Activated CD4-positive, alpha-beta T cell treated with anti-CD3 and anti-CD28 coated beads, Interleukin-2, amount 10 ng/mL, durations not matched to agents 7 days and 5 days (primary cell): Measurements from ENCODE around the gene DEDD. TPM values are rescaled to one million over a fixed set of nuclear protein-coding genes. Genes with fewer than 3 reads are reported as not detected.

Experiments used
- CTCF ChIA-PET: fragments of 350-600 bp; sonication (Branson Sonifier 250); formaldehyde crosslinking; loops from one replicate; lab custom pipeline; 2021; ENCODE audit warnings: antibody characterized with exemption; lab: Charles Lee
- POLR2A ChIA-PET: fragments of 350-600 bp; sonication (Branson Sonifier 250); formaldehyde crosslinking; loops from one replicate; lab custom pipeline; 2021; ENCODE audit warnings: antibody characterized with exemption; lab: Charles Lee
- DNase-seq: peaks from one replicate; pipeline ENCODE4 v3.0.0-alpha.2; 2020
- H3K27ac Mint-ChIP-seq: one replicate; pipeline ENCODE4 v1.8.0; 2021; ENCODE audit warnings: mild to moderate bottlenecking, moderate library complexity, mixed read lengths
- H3K27me3 Mint-ChIP-seq: one replicate; pipeline ENCODE4 v1.8.0; 2021; ENCODE audit warnings: mixed read lengths
- H3K36me3 Mint-ChIP-seq: one replicate; pipeline ENCODE4 v1.8.0; 2021; ENCODE audit warnings: low read depth, mixed read lengths
- H3K4me1 Mint-ChIP-seq: one replicate; pipeline ENCODE4 v1.8.0; 2021; ENCODE audit warnings: mixed read lengths
- H3K4me3 Mint-ChIP-seq: one replicate; pipeline ENCODE4 v1.8.0; 2021; ENCODE audit warnings: mild to moderate bottlenecking, moderate library complexity, mixed read lengths
- H3K9me3 Mint-ChIP-seq: one replicate; pipeline ENCODE4 v1.8.0; 2021; ENCODE audit warnings: mixed read lengths
- total RNA-seq, 2 experiments: library from RNA; stranded (reverse); gene quantifications; one replicate each; pipeline ENCODE4 v1.2.3, GENCODE V29; 2021

DEDD gene
- total RNA-seq, 2 experiments from 2014 or later: 39.8 to 43.1 TPM

GRCh38 chr1:161172349-161172748 is 39.9 kb upstream of the DEDD start:
- Mint-ChIP-seq H3K9me3 (no peaks in the 10 kb centered on the region), H3K27me3 (no peaks in the 10 kb centered on the region), H3K36me3 (peaks cover 50% of the 10 kb centered on the region), H3K27ac (no peak overlapping the region), H3K4me1 (peaks cover 44% of the 10 kb centered on the region), H3K4me3 (no peak overlapping the region)
- no peak for DNase-seq
- POLR2A ChIA-PET: no interaction called here
- CTCF ChIA-PET: no interaction called here

- Mint-ChIP-seq H3K27ac (no peak overlapping the region), H3K9me3 (no peaks in the 10 kb centered on the region), H3K36me3 (peaks cover 50% of the 10 kb centered on the region), H3K4me3 (no peak overlapping the region), H3K4me1 (peaks cover 45% of the 10 kb centered on the region), H3K27me3 (no peaks in the 10 kb centered on the region)
- no peak for DNase-seq
- ChIA-PET POLR2A (no interaction called here), CTCF (interaction anchor here (2.3 kb wide), 1 partner anchor 10 kb away, joined by 14 read pairs; no protein-coding TSS in a partner anchor)
These were observed 39.2 kb upstream of the DEDD start for GRCh38 chr1:161171696-161172095.

DNA sequence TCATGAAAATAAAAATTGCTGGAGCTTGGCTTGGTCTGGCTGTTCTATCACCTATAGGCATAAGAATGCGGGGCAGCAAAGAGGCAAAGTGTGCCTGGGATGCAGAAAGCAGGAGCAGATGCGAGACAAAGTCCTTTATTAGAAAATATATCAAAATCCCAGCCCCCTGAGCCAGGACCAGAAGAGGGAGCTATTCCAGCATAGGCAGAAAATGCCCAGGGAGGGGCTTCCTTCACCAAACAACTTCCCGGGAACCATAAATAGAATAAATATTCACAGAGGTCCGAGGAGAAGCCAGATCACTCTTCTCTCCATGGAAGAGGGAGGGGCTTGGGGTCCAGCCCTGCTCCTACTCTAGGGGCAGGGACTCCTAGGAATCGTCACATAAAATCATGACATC is 38.7 kb upstream of the DEDD start:
- Mint-ChIP-seq H3K27me3 (no peaks in the 10 kb centered on the region), H3K4me1 (peaks cover 40% of the 10 kb centered on the region), H3K36me3 (peaks cover 47% of the 10 kb centered on the region), H3K4me3 (no peak overlapping the region), H3K9me3 (no peaks in the 10 kb centered on the region), H3K27ac (peak overlapping the region; percentile 57)
- CTCF ChIA-PET: interaction anchor here (0.5 to 2.3 kb wide), 3 partner anchors 8 to 283 kb away, joined by 3 to 14 read pairs (median 3); no protein-coding TSS in a partner anchor
- POLR2A ChIA-PET: no interaction called here
- no peak for DNase-seq

DNA sequence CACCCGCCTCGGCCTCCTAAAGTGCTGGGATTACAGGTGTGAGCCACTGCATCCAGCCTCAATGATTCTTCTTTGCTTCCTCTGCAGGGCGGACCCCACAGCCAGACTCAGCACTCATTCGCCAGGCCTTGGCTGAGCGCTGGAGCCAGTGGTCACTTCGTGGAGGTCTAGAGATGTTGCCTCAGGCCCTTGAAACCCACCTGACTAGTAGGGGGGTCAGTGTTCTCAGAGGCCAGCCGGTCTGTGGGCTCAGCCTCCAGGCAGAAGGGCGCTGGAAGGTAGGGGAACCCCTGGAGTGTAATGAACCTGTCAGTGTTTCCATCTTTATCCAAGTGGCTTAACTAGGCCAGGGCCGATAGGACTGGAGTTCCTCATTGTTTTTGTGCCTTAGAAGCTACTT is 36.4 kb upstream of the DEDD start:
- H3K4me3 Mint-ChIP-seq: no peak overlapping the region
- POLR2A ChIA-PET: no interaction called here

GRCh38 chr1:161166669-161167548 is 34.4 kb upstream of the DEDD start:
- POLR2A ChIA-PET: interaction anchor here (0.5 to 1.3 kb wide), 2 partner anchors 16 to 147 kb away, joined by 3 to 6 read pairs; no protein-coding TSS in a partner anchor
- no peaks in the 10 kb centered on the region for H3K9me3 Mint-ChIP-seq
- peak overlapping the region; percentile 97 for H3K27ac Mint-ChIP-seq
- CTCF ChIA-PET: interaction anchor here (0.6 to 4.7 kb wide), 22 partner anchors 9 to 233 kb away, joined by 3 to 30 read pairs (median 6); partner anchors contain the start of genes B4GALT3, DEDD, KLHDC9 and NDUFS2
- peaks cover 42% of the 10 kb centered on the region for H3K4me1 Mint-ChIP-seq
- peaks cover 30% of the 10 kb centered on the region for H3K36me3 Mint-ChIP-seq
- DNase-seq: no peak
- peak overlapping the region; percentile 85 for H3K4me3 Mint-ChIP-seq
- H3K27me3 Mint-ChIP-seq: no peaks in the 10 kb centered on the region

More for the DNA sequence above, 36.4 kb upstream of the DEDD start:
- Mint-ChIP-seq H3K36me3 (peaks cover 33% of the 10 kb centered on the region), H3K4me1 (peaks cover 39% of the 10 kb centered on the region), H3K9me3 (no peaks in the 10 kb centered on the region), H3K27me3 (no peaks in the 10 kb centered on the region), H3K27ac (no peak overlapping the region)
- CTCF ChIA-PET: interaction anchor here (1.0 to 4.7 kb wide), 5 partner anchors 8 to 57 kb away, joined by 3 to 30 read pairs (median 5); partner anchors contain the start of genes B4GALT3 and TOMM40L
- no peak for DNase-seq

DNA sequence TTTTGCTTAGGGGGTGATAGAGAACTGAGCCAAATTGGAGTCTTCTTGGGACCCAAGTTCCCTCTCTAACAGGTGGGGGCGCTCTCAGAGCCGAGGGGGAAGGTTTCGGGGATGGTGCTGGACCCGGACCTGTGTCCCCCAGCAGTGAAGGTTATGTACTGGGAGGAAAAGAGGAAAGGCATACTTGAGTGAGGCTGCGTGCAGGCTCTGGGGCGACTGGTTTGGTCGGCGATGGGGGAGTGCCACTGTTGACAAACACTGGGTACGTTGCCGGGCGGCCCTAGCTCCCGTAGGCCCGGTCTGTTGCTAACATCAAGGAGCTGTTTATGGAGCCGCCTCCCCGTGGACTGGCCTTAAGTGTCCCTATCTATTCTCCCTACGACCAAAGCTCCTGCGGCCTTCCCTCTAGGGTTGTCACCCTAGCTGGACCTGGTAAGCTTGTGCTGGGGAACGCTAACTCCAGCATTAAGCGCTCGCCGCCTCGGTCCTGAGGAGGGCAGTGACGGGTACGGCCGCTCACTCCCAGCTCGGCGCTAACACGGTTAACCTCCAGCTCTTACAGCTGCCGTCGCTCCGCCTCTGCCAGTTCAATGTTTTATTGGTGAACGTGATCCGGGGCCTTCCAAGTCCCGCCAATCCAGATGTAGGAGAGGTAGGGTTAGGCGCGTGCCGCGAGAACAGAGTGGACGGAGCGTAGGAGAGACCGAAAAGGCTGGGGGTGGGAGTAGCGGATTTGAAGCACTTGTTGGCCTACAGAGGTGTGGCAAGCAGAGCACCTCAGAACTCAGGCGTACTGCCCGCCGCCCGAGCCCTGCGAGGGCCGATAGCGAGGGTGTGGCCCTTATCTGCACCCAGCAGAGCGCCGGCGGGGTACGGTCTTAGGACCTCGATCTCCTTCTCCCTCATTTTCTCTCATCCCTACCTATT is 33.5 kb upstream of the DEDD start, which contains the start of gene PPOX:
Gene PPOX, plus strand, starts transcription at position 685 of the 927 bp plus-strand sequence. CDS start 422 bp downstream, outside the sequence.
- Mint-ChIP-seq H3K27me3 (no peaks in the 10 kb centered on the region), H3K36me3 (peaks cover 31% of the 10 kb centered on the region), H3K27ac (peak within 1 kb of the TSS; percentile 97), H3K4me1 (peaks cover 50% of the 10 kb centered on the region), H3K9me3 (no peaks in the 10 kb centered on the region), H3K4me3 (peak within 1 kb of the TSS; percentile 85)
- ChIA-PET CTCF (interaction anchor here (0.5 to 4.7 kb wide), 30 partner anchors 9 to 234 kb away, joined by 3 to 30 read pairs (median 4); partner anchors contain the start of genes ARHGAP30, B4GALT3, DEDD and FCER1G), POLR2A (interaction anchor here (0.8 to 1.3 kb wide), 2 partner anchors 16 to 60 kb away, joined by 4 to 6 read pairs; partner anchors contain the start of gene TOMM40L)
- DNase-seq: peak; percentile 98

DNA sequence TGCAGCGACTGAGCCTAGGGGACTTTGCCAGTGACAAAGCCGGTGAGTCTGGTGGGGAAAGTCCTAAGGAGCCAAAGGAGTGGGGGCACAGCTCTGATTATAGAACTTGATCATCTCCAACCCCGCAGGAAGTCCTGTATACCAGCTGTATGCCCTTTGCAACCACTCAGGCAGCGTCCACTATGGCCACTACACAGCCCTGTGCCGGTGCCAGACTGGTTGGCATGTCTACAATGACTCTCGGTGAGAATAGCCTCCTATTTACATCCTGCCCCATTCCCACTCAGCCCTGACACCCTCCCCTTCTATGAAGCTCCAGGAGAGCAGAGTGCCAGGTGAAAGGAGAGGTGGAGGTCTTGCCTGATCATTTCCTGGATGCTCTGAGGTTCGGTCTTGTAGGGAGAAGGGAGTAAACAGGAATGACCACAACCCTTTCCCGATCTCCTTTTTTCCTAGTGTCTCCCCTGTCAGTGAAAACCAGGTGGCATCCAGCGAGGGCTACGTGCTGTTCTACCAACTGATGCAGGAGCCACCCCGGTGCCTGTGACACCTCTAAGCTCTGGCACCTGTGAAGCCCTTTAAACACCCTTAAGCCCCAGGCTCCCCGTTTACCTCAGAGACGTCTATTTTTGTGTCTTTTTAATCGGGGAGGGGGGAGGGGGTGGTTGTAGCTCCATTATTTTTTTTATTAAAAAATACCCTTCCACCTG is 32.6 kb upstream of the DEDD start:
- CTCF ChIA-PET: interaction anchor here (0.6 to 4.7 kb wide), 22 partner anchors 8 to 217 kb away, joined by 3 to 30 read pairs (median 5); partner anchors contain the start of genes ARHGAP30, B4GALT3, DEDD and FCER1G
- POLR2A ChIA-PET: no interaction called here
- no peak for DNase-seq
- H3K27me3 Mint-ChIP-seq: no peaks in the 10 kb centered on the region
- H3K9me3 Mint-ChIP-seq: no peaks in the 10 kb centered on the region
- H3K27ac Mint-ChIP-seq: peak overlapping the region; percentile 97
- H3K4me3 Mint-ChIP-seq: peak overlapping the region; percentile 39
- peaks cover 27% of the 10 kb centered on the region for H3K36me3 Mint-ChIP-seq
- peaks cover 59% of the 10 kb centered on the region for H3K4me1 Mint-ChIP-seq

DNA sequence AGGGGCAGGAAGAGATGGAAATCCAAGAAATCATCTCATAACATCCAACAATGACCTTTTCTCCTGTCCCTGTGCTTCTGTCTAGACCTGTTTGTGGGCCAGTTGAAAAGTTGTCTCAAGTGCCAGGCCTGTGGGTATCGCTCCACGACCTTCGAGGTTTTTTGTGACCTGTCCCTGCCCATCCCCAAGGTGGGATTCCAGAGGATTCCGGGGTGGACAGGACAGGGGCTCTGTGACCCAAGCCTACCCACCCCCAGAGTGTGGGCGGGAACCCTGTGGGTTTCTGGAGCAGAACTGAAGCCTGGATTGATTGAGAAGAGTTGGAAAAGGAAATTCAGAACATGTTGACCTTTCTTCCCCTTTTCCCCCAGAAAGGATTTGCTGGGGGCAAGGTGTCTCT is 31.3 kb upstream of the DEDD start:
- H3K4me1 Mint-ChIP-seq: peaks cover 68% of the 10 kb centered on the region
- H3K4me3 Mint-ChIP-seq: no peak overlapping the region
- H3K27ac Mint-ChIP-seq: no peak overlapping the region
- POLR2A ChIA-PET: no interaction called here
- CTCF ChIA-PET: interaction anchor here (1.2 to 1.8 kb wide), 2 partner anchors 36 to 118 kb away, joined by 3 read pairs; partner anchors contain the start of gene USF1
- no peaks in the 10 kb centered on the region for H3K9me3 Mint-ChIP-seq
- no peaks in the 10 kb centered on the region for H3K27me3 Mint-ChIP-seq
- H3K36me3 Mint-ChIP-seq: peaks cover 34% of the 10 kb centered on the region
- no peak for DNase-seq

- POLR2A ChIA-PET: no interaction called here
- no peaks in the 10 kb centered on the region for H3K27me3 Mint-ChIP-seq
- no peaks in the 10 kb centered on the region for H3K9me3 Mint-ChIP-seq
- H3K27ac Mint-ChIP-seq: no peak overlapping the region
- H3K4me3 Mint-ChIP-seq: no peak overlapping the region
- H3K36me3 Mint-ChIP-seq: peaks cover 42% of the 10 kb centered on the region
- no peak for DNase-seq
- peaks cover 71% of the 10 kb centered on the region for H3K4me1 Mint-ChIP-seq
- CTCF ChIA-PET: interaction anchor here (1.2 to 1.4 kb wide), 2 partner anchors 14 to 128 kb away, joined by 3 to 4 read pairs; no protein-coding TSS in a partner anchor
These were observed 30.3 kb upstream of the DEDD start for GRCh38 chr1:161162806-161163205.

- H3K27ac Mint-ChIP-seq: peak overlapping the region; percentile 31
- H3K4me3 Mint-ChIP-seq: no peak overlapping the region
- DNase-seq: no peak
- H3K27me3 Mint-ChIP-seq: no peaks in the 10 kb centered on the region
- H3K4me1 Mint-ChIP-seq: peaks cover 71% of the 10 kb centered on the region
- no peaks in the 10 kb centered on the region for H3K9me3 Mint-ChIP-seq
- CTCF ChIA-PET: interaction anchor here (0.8 to 1.5 kb wide), 4 partner anchors 13 to 129 kb away, joined by 3 to 7 read pairs (median 4); no protein-coding TSS in a partner anchor
- POLR2A ChIA-PET: interaction anchor here (0.5 kb wide), 1 partner anchor 154 kb away, joined by 3 read pairs; no protein-coding TSS in a partner anchor
- H3K36me3 Mint-ChIP-seq: peaks cover 49% of the 10 kb centered on the region
These were observed 29.6 kb upstream of the DEDD start for GRCh38 chr1:161162052-161162451.

DNA sequence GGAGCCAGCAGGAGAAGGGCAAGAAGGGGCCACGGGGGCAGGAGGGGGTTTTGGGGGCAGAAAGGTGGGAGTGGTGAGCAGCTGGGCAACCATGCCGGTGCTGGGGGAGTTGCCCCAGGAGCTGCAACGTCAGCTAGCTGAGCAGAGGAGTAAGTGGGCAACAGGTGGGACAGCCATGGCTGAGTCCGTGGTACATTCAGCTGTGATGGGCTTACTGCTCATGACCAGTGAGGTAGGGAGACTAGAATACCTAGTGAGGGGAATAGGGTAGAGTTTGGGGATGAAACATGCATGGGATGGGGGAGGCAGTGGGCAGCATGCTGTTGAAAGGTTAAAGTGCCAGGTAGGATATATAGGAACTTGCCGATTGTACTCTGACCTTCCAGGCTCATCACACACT is 29.2 kb upstream of the DEDD start:
- no peaks in the 10 kb centered on the region for H3K27me3 Mint-ChIP-seq
- no peaks in the 10 kb centered on the region for H3K9me3 Mint-ChIP-seq
- DNase-seq: no peak
- POLR2A ChIA-PET: interaction anchor here (0.5 to 0.7 kb wide), 2 partner anchors 154 to 225 kb away, joined by 3 read pairs; no protein-coding TSS in a partner anchor
- H3K27ac Mint-ChIP-seq: no peak overlapping the region
- CTCF ChIA-PET: interaction anchor here (0.6 to 1.5 kb wide), 6 partner anchors 13 to 130 kb away, joined by 3 to 7 read pairs (median 3); partner anchors contain the start of gene TOMM40L
- H3K4me3 Mint-ChIP-seq: no peak overlapping the region
- H3K4me1 Mint-ChIP-seq: peaks cover 72% of the 10 kb centered on the region
- peaks cover 51% of the 10 kb centered on the region for H3K36me3 Mint-ChIP-seq
